Activated CD4-positive, alpha-beta T cell treated with anti-CD3 and anti-CD28 coated beads for 36 hours (primary cell): ENCODE data around the gene MFAP2. TPM values are rescaled to one million over a fixed set of nuclear protein-coding genes. Genes with fewer than 3 reads are reported as not detected.
"Not testable (repeated sequence)": the region's sequence is repeated elsewhere in the genome, so short reads cannot be mapped to it uniquely, and the experiment has no call there.

Experiments
- ATAC-seq: fragments of 200-7000 bp; cut with Tn5 transposase; one replicate; pipeline ENCODE4 v1.10.0; 2021; ENCODE audit warnings: mild to moderate bottlenecking, moderate library complexity
- CTCF ChIA-PET: fragments of 350-600 bp; sonication (Branson Sonifier 250); formaldehyde crosslinking; loops from one replicate; lab custom pipeline; 2021; ENCODE audit warnings: antibody characterized with exemption; lab: Charles Lee
- POLR2A ChIA-PET: fragments of 350-600 bp; sonication (Branson Sonifier 250); formaldehyde crosslinking; loops from one replicate; lab custom pipeline; 2021; ENCODE audit warnings: antibody characterized with exemption, inconsistent platforms; lab: Charles Lee
- DNase-seq: peaks from one replicate; pipeline ENCODE4 v3.0.0-alpha.2; 2020
- H3K27ac Mint-ChIP-seq: one replicate; pipeline ENCODE4 v1.8.0; 2021; ENCODE audit warnings: mixed read lengths
- H3K27me3 Mint-ChIP-seq: one replicate; pipeline ENCODE4 v1.8.0; 2021; ENCODE audit warnings: mixed read lengths
- H3K36me3 Mint-ChIP-seq: one replicate; pipeline ENCODE4 v1.8.0; 2021; ENCODE audit warnings: low read depth, mixed read lengths
- H3K4me1 Mint-ChIP-seq: one replicate; pipeline ENCODE4 v1.8.0; 2021; ENCODE audit warnings: mixed read lengths
- H3K4me3 Mint-ChIP-seq: one replicate; pipeline ENCODE4 v1.8.0; 2021; ENCODE audit warnings: mild to moderate bottlenecking, moderate library complexity, mixed read lengths
- H3K9me3 Mint-ChIP-seq: one replicate; pipeline ENCODE4 v1.8.0; 2021; ENCODE audit warnings: low read depth, mixed read lengths
- intact Hi-C, 2 experiments: fragments of 100-400 bp; cut with DNase I in 1 of 2; cut with micrococcal nuclease in 1 of 2; formaldehyde crosslinking; loops; one replicate each; pipeline versions ENCODE4 v1.14.2 to v1.15.1; 2022 to 2024; cut with DNase I, micrococcal nuclease
- total RNA-seq, 2 experiments: library from RNA; stranded (reverse); gene quantifications; one replicate each; pipeline ENCODE4 v1.2.3, GENCODE V29; 2021

Gene MFAP2
- total RNA-seq, 2 experiments from 2014 or later: not detected

- ChIA-PET POLR2A (interaction anchor here (0.5 kb wide), 1 partner anchor 12 kb away, joined by 4 read pairs; no protein-coding TSS in a partner anchor), CTCF (interaction anchor here (1.8 kb wide), 1 partner anchor 9 kb away, joined by 5 read pairs; no protein-coding TSS in a partner anchor)
- Mint-ChIP-seq H3K27me3 (no peaks in the 10 kb centered on the region), H3K36me3 (no peaks in the 10 kb centered on the region), H3K27ac (no peak overlapping the region), H3K4me1 (no peaks in the 10 kb centered on the region), H3K9me3 (no peaks in the 10 kb centered on the region), H3K4me3 (no peak overlapping the region)
- DNase-seq: no peak
- ATAC-seq: no peak
- intact Hi-C loops: no loop called here
Measured at GRCh38 chr1:16969651-16970050, 10.8 kb downstream of the MFAP2 start.

- Mint-ChIP-seq H3K4me3 (no peak overlapping the region), H3K36me3 (no peaks in the 10 kb centered on the region), H3K27ac (no peak overlapping the region), H3K4me1 (no peaks in the 10 kb centered on the region), H3K27me3 (no peaks in the 10 kb centered on the region), H3K9me3 (no peaks in the 10 kb centered on the region)
- CTCF ChIA-PET: no interaction called here
- POLR2A ChIA-PET: no interaction called here
- intact Hi-C loops: no loop called here
- DNase-seq: no peak
- ATAC-seq: no peak
Measured at GRCh38 chr1:16969057-16969611, 11.3 kb downstream of the MFAP2 start.

GRCh38 chr1:16968372-16968771 is 12.0 kb downstream of the MFAP2 start:
- no peaks in the 10 kb centered on the region for H3K9me3 Mint-ChIP-seq
- no peaks in the 10 kb centered on the region for H3K4me1 Mint-ChIP-seq
- intact Hi-C loops: no loop called here
- ChIA-PET POLR2A (interaction anchor here (0.6 kb wide), 1 partner anchor 471 kb away, joined by 3 read pairs; the partner anchor contains the start of gene RCC2), CTCF (no interaction called here)
- no peaks in the 10 kb centered on the region for H3K36me3 Mint-ChIP-seq
- H3K4me3 Mint-ChIP-seq: no peak overlapping the region
- no peak overlapping the region for H3K27ac Mint-ChIP-seq
- H3K27me3 Mint-ChIP-seq: no peaks in the 10 kb centered on the region
- ATAC-seq: no peak
- no peak for DNase-seq

- POLR2A ChIA-PET: interaction anchor here (0.6 kb wide), 1 partner anchor 472 kb away, joined by 3 read pairs; the partner anchor contains the start of gene RCC2
- no peak overlapping the region for H3K4me3 Mint-ChIP-seq
- CTCF ChIA-PET: no interaction called here
- no peak for DNase-seq
- H3K27ac Mint-ChIP-seq: no peak overlapping the region
- intact Hi-C loops: no loop called here
- ATAC-seq: no peak
- H3K4me1 Mint-ChIP-seq: no peaks in the 10 kb centered on the region
- H3K9me3 Mint-ChIP-seq: no peaks in the 10 kb centered on the region
- peaks cover 2% of the 10 kb centered on the region for H3K36me3 Mint-ChIP-seq
- H3K27me3 Mint-ChIP-seq: no peaks in the 10 kb centered on the region
Measured at GRCh38 chr1:16967962-16968361, 12.5 kb downstream of the MFAP2 start.

GRCh38 chr1:16967095-16967575 is 13.3 kb downstream of the MFAP2 start:
- ChIA-PET POLR2A (interaction anchor here (0.6 to 0.7 kb wide), 2 partner anchors 23 to 60 kb away, joined by 3 to 4 read pairs; no protein-coding TSS in a partner anchor), CTCF (no interaction called here)
- no peaks in the 10 kb centered on the region for H3K4me1 Mint-ChIP-seq
- H3K9me3 Mint-ChIP-seq: no peaks in the 10 kb centered on the region
- ATAC-seq (no peak), DNase-seq (no peak)
- no peak overlapping the region for H3K27ac Mint-ChIP-seq
- no peak overlapping the region for H3K4me3 Mint-ChIP-seq
- H3K27me3 Mint-ChIP-seq: no peaks in the 10 kb centered on the region
- intact Hi-C loops: no loop called here
- H3K36me3 Mint-ChIP-seq: peaks cover 2% of the 10 kb centered on the region

GRCh38 chr1:16966282-16966681 is 14.1 kb downstream of the MFAP2 start:
- DNase-seq (no peak), ATAC-seq (no peak)
- no peaks in the 10 kb centered on the region for H3K4me1 Mint-ChIP-seq
- H3K36me3 Mint-ChIP-seq: peaks cover 2% of the 10 kb centered on the region
- H3K27me3 Mint-ChIP-seq: no peaks in the 10 kb centered on the region
- H3K9me3 Mint-ChIP-seq: no peaks in the 10 kb centered on the region
- intact Hi-C loops: no loop called here
- no peak overlapping the region for H3K27ac Mint-ChIP-seq
- CTCF ChIA-PET: no interaction called here
- POLR2A ChIA-PET: interaction anchor here (0.7 kb wide), 1 partner anchor 24 kb away, joined by 3 read pairs; no protein-coding TSS in a partner anchor
- H3K4me3 Mint-ChIP-seq: no peak overlapping the region

GRCh38 chr1:16965486-16966067 is 14.8 kb downstream of the MFAP2 start:
- CTCF ChIA-PET: interaction anchor here (0.6 to 0.7 kb wide), 2 partner anchors 243 to 1745 kb away, joined by 3 read pairs; no protein-coding TSS in a partner anchor
- Mint-ChIP-seq H3K4me1 (peaks cover under 1% of the 10 kb centered on the region), H3K36me3 (peaks cover 2% of the 10 kb centered on the region), H3K27ac (no peak overlapping the region), H3K9me3 (no peaks in the 10 kb centered on the region), H3K27me3 (no peaks in the 10 kb centered on the region), H3K4me3 (no peak overlapping the region)
- ATAC-seq (no peak), DNase-seq (no peak)
- intact Hi-C loops: no loop called here
- POLR2A ChIA-PET: no interaction called here

GRCh38 chr1:16964169-16964568 is 16.3 kb downstream of the MFAP2 start:
- H3K4me3 Mint-ChIP-seq, POLR2A ChIA-PET, H3K36me3 Mint-ChIP-seq, H3K4me1 Mint-ChIP-seq, DNase-seq, H3K9me3 Mint-ChIP-seq, H3K27ac Mint-ChIP-seq, H3K27me3 Mint-ChIP-seq, ATAC-seq: not testable (repeated sequence)
- CTCF ChIA-PET: interaction anchor here (0.7 to 1.5 kb wide), 2 partner anchors 12 to 25 kb away, joined by 3 to 5 read pairs; no protein-coding TSS in a partner anchor
- intact Hi-C loops: loop anchor here in 1 of 2 experiments (5.0 kb wide), 1 partner anchor 43 kb away; no protein-coding TSS in a partner anchor

GRCh38 chr1:16961297-16962133 is 18.9 kb downstream of the MFAP2 start:
- H3K27me3 Mint-ChIP-seq: no peaks in the 10 kb centered on the region
- H3K4me1 Mint-ChIP-seq: peaks cover 5% of the 10 kb centered on the region
- intact Hi-C loops: loop anchor here (2.0 to 5.0 kb wide), 3 partner anchors 46 to 85 kb away; partner anchors contain the start of gene ATP13A2 (in 1 of the 2)
- ATAC-seq (no peak), DNase-seq (no peak)
- ChIA-PET CTCF (interaction anchor here (0.6 to 2.6 kb wide), 17 partner anchors 9 to 1119 kb away, joined by 3 to 22 read pairs (median 5); partner anchors contain the start of gene MFAP2), POLR2A (interaction anchor here (0.8 kb wide), 1 partner anchor 10 kb away, joined by 3 read pairs; no protein-coding TSS in a partner anchor)
- peaks cover 2% of the 10 kb centered on the region for H3K36me3 Mint-ChIP-seq
- H3K4me3 Mint-ChIP-seq: peak overlapping the region; percentile 61
- no peak overlapping the region for H3K27ac Mint-ChIP-seq
- no peaks in the 10 kb centered on the region for H3K9me3 Mint-ChIP-seq

- ChIA-PET CTCF (interaction anchor here (0.6 to 2.6 kb wide), 20 partner anchors 9 to 811 kb away, joined by 3 to 22 read pairs (median 4); partner anchors contain the start of gene MFAP2), POLR2A (no interaction called here)
- H3K27ac Mint-ChIP-seq: peak overlapping the region; percentile 69
- peak overlapping the region; percentile 65 for H3K4me3 Mint-ChIP-seq
- H3K9me3 Mint-ChIP-seq: no peaks in the 10 kb centered on the region
- peaks cover 5% of the 10 kb centered on the region for H3K4me1 Mint-ChIP-seq
- H3K27me3 Mint-ChIP-seq: no peaks in the 10 kb centered on the region
- intact Hi-C loops: loop anchor here (2.0 to 5.0 kb wide), 2 partner anchors 47 to 50 kb away; partner anchors contain the start of gene ATP13A2 (in 1 of the 2)
- peaks cover 2% of the 10 kb centered on the region for H3K36me3 Mint-ChIP-seq
- peak; percentile 92 for DNase-seq
- ATAC-seq: peak; percentile 90
Measured at GRCh38 chr1:16960560-16961296, 19.7 kb downstream of the MFAP2 start.
